Inferior parietal cortex (tissue), 1 donor: Measurements from ENCODE around the gene PDXK.
"Not testable (repeated sequence)": the region's sequence is repeated elsewhere in the genome, so short reads cannot be mapped to it uniquely, and the experiment has no call there.

Experiments used
- DNase-seq: peaks from one replicate; pipeline ENCODE4 v3.0.0-alpha.2; 2016; ENCODE audit errors: extremely low spot score

The PDXK gene

DNA sequence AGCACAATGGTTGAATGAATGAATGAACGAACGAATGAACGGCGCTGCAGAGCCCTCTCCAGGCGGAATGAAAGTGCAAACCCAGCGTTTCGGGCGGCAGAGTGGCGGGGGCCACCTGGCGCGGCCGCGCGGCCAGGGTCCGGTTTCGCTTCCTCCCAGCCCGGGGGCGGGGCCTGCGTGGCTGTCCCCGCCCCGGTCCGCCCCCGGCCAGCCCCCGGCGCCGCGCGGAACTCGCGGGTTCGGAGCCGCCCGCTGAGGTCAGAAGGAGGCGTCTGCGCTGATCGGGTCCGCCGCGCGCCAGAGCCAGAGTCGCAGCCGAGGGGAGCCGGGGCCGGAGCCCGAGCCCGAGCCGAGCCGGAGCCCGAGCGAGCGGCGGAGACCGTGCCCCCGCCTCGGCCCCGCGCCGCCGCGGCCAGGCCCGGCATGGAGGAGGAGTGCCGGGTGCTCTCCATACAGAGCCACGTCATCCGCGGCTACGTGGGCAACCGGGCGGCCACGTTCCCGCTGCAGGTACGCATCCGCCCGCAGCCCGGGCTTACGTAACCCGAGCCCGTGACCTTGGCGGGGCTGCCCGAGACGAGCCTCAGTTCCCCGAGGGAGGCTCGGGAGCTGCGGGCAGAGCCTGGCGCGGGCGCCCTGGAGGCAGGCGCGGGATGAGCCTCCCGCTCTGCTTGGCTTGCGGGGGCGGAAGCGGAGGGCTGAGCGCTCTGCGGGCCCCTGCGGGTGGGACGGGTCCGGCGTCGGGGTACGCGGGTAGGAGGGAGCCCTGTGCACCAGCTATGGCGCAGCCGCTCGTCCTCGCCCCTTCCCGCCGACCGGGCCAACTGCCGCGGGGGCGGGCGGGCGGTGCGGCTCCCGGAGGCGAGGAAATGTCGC lies at the start of gene PDXK:
TSS of gene PDXK (plus strand) at position 258 of the 876 bp plus-strand sequence. CDS start at position 424, 166 bp downstream.
- DNase-seq = peak; percentile 74

DNA sequence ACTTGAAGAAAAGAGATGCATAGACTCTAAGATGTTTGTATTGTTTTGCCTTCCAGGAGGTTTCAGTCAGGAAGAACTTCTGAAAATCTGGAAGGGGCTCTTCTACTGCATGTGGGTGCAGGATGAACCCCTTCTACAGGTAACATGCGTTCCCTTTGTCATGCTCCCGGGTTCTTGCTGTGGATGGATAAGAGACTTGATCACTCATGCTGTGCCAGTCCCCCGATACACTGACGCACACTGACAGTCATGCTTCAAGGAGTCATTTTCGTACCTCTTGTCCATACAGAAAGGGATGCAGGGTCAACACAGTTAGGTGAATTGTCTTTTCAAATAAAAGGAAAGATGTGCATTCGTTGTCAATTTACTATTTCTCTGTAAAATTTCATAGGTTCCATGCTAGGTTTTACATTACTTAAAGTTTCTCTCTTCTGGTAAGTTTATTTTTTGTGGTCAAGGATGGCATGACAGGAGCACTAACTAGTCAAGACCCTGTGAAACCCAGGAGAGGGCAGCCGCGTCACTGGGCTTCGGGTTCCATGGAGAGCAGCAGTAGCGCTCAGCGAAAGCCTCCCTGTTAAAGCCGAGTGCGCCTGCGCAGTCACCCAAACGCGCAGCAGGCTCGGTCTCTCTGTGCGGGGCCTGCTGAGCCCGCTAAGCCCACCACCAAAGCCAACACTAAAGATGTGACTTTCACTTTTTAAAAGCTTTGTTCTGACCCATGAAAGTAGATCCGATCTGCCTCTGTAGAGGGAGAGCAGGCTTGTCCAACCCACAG lies 48.9 kb upstream of the PDXK start:
- no peak for DNase-seq

DNA sequence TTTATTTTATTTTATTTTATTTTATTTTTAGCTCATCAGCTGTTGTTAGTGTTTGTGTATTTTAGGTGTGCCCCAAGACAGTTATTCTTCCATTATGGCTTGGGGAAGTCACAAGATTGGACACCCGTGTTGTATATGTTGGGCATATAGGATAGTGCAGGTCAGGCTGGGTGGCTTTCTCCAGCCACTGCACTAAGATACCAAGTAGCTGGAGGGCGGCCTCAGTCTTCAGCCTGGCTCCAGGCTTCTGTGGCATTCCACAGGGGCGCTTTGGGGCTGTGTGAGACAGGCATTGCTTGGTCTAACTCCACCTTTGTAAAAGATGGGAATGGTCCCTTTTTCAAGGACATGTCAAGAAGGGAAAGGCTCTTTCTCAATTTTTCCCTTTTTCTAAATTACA lies 43.1 kb upstream of the PDXK start:
- DNase-seq = no peak

DNA sequence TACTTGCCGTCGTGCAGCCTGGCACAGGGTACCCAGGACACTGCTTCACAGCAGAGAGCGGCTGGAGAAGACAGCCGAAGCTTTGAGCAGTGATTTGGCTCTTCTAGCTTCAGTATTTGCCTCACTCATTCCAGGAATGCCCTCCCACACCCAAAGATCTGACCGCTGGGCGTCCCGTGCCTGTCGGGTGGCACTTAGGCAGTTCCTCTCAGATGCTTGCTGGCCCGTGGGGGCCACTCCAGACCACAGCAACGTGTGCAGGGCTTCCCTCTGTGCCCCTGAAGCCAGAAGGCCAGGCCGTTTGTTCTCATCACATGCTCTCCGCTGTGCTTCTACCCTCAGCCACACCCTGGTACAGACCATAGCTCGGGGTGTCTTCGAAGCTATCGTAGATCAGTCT lies 42.5 kb upstream of the PDXK start:
- no peak for DNase-seq

DNA sequence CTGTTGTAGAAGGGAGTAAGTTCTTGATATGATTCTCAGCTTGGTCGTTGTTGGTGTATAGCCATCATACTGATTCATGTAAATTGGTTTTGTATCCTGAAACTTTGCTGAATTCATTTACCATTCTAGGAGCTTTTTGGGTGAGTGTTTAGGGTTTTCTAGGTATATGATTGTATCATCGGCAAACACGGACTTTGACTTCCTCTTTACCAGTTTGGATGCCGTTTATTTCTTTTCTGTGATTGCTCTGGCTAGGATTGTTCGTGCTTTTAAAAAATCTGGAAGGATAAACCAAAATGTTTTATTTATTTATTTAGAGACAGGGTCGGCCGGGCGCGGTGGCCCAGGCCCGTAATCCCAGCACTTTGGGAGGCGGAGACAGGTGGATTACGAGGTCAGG lies 39.0 kb upstream of the PDXK start:
- DNase-seq = no peak

DNA sequence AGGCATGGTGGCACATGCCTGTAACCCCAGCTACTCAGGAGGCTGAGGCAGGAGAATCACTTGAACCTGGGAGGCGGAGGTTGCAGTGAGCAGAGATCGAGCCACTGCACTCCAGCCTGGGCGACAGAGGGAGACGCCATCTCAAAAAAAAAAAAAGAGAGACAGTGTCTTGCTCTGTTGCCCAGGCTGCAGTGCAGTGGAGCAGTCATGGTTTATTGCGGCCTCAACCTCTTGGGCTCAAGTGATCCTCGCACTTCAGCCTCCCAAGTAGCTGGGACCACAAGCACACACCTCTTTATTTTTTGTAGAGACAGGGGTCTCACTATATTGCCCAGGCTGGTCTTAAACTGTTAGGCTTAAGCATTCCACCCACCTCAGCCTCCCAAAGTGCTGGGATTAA lies 38.5 kb upstream of the PDXK start:
- not testable (repeated sequence) for DNase-seq

DNA sequence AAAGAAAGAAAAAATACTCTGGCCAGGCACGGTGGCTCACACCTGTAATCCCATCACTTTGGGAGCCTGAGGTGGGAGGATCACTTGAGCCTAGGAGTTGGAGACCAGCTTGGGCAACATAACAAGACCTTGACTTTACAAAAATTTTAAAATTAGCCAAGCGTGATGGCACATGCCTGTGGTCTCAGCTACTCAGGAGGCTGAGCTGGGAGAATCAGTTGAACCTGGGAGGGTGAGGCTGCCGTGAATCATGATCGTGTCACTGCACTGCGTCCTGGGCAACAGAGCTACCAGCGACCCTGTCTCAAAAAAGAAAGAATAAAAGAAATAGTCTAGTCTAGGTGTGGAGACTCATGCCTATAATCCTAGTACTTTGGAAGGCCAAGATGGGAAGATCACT lies 37.3 kb upstream of the PDXK start:
- no peak for DNase-seq

DNA sequence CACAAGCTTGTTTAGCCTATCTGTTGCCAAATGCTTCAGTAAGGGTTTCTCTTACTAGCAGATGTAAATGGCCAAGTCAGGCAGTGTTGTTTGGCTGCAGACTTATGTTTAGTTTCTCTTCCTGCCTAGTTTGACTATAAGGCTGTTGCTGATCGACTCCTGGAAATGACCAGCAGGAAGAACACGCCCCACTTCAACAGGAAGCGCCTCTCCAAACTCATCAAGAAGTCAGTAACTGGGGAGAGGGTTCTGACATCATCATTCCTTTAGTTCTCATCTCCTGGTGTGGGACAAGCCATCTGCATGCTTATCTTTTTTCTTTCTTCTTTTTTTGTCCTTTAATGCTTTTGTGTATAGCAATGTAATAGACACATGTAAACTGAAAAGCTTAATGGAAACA lies 34.5 kb upstream of the PDXK start:
- no peak for DNase-seq

DNA sequence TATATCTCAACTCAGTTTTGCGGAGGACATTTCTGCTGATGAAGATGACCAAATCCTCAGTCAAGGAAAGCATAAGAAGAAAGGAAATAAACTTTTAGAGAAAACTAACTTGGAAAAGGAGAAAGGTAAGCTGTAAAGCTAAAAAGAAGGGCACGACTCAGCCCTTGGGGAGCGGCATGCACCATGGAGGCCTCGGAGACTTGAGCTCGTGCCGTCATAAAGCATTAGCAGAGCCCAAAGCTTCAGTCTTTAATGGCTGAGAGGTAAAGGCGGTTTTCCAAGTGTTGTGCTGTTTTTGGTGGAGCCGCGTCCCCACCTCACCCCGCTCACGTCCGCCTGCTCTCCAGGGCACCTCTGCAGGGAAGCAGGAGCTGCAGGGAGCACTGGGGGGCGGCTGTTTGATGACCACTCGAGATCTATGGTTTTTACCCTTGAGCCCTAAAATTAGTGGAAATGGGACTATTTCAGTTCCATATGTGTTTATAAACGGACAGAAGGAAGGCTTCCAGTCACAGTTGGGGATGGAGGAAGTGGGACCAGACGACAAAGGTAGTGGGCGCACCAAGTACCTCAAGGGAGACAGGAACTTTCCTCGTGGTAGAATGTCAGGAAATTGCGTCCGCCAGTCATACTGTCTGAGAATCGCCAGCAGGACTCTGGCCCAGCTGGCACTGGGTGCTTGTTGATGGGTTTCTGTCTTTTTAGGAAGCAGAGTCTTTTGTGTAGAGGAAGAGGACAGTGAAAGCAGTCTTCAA lies 31.9 kb upstream of the PDXK start:
- DNase-seq = no peak

DNA sequence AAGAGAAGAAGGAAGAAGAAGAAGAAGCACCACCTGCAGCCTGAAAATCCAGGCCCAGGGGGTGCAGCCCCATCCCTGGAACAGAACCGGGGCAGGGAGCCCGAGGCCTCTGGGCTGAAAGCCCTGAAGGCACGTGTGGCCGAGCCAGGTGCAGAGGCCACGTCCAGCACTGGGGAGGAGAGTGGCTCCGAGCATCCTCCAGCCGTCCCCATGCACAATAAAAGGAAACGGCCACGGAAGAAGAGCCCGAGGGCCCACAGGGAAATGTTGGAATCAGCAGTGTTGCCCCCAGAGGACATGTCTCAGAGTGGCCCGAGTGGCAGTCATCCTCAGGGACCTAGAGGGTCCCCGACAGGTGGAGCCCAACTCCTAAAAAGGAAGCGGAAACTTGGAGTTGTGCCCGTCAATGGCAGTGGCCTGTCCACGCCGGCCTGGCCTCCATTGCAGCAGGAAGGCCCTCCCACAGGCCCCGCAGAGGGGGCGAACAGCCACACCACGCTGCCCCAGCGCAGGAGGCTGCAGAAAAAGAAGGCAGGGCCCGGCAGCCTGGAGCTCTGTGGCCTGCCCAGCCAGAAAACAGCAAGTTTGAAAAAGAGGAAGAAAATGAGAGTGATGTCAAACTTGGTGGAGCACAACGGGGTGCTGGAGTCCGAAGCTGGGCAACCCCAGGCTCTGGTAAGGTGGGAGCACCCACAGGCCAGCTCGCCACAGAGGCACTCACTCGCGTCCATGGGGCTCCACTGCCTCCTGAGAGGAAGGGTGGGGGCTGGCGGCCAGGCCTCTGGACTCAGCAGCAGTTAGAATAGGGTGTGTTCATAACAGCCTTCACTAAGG lies 31.1 kb upstream of the PDXK start:
- DNase-seq = no peak

DNA sequence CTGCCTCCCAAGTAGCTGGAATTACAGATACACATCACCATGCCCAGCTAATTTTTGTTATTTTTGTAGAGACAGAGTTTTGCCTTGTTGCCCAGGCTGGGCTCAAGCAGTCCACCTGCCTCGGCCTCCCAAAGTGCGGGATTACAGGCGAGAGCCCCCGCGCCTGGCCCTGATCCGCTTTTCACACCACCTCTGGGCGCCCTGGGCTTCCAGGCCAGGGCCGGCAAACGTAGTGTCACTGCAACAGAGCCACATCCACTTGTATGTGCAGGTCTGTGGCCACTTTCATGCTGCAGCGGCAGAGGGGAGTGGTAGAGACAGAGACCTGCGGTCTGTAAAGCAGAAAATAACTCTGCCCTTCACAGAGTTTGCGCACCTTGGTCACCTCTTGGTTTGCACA lies 30.0 kb upstream of the PDXK start:
- no peak for DNase-seq

DNA sequence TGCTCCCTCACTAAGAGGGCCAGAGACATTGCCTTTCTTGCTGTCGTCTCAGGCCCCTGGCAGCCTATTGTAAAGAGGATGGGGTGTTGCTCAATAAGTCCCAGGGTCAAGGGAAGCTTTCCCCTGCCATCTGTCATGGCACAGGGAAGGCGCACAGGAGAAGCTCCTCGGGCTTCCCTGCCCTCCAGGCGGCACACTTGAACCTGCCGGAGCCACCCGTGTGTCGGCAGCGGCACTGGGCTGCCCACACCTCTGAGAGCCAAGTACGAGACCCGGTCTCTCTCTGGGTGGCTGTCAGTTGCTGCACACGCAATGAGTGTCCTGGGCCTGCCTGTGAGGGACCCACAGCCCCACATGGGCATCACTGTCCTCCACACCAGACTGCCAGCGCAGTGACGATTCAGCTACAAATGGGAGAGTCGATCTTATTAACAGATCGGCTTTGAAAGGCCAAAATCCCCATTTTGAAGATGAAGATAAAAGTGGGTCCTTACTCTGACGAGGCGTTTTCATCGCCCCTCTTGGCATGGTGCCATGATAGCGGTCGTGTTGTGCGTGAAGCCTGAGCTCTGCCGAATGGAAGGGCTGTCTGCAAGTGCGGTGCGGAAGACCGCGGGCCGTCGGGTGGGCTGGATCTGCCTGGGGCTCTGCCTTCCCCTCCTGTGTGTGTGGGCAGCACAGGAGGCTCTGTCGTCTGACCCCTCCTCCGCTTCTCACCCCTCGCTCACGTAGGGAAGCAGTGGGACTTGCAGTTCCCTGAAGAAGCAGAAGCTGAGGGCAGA lies 29.2 kb upstream of the PDXK start:
- DNase-seq = no peak

DNA sequence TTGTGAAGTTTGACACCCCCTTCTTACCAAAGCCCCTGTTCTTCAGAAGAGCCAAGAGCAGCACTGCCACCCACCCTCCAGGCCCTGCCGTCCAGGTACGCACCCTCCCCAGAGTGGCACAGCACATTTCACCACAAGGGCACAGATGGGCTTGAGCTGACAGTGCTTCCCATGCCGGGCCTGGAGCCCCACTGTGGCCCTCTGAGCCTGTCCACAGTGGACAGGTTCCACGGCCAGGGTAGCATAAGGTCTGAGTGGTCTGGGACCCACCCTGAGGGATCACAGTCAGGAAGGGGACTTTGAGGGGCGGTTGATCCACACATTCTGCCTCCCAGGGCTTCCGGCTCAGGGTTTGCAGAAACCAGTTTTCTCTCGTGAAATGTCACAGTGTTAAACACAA lies 28.6 kb upstream of the PDXK start:
- no peak for DNase-seq

DNA sequence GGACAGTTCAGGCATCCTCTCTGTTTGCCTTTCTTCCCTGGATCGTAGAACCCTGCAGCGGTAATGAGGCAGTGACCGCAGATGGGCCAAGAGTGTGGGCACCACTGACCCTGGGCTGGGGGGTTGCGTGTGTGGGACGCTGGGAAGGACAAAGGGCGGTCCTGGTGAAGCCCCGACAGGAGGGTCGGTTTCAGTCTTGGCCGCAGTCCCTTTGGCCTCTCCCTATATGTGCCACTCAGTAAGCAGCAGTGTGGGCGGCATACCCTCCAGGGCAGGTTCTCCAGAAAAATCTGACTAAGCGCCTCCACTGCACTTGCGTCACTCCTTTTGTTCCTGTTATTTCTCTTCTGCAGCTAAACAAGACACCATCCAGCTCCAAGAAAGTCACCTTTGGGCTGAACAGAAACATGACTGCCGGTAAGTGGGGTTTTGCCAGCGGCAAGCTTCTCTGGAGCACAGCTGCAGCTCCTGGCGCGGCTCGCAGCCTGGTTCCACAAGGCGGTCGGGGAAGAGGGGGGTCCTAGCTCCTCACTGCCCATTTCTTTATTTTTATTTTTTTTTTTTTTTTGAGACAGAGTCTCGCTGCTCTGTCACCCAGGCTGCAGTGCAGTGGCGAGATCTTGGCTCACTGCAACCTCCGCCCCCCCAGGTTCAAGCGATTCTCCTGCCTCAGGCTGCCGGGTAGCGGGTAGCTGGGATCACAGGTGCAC lies 27.7 kb upstream of the PDXK start:
- DNase-seq = no peak

DNA sequence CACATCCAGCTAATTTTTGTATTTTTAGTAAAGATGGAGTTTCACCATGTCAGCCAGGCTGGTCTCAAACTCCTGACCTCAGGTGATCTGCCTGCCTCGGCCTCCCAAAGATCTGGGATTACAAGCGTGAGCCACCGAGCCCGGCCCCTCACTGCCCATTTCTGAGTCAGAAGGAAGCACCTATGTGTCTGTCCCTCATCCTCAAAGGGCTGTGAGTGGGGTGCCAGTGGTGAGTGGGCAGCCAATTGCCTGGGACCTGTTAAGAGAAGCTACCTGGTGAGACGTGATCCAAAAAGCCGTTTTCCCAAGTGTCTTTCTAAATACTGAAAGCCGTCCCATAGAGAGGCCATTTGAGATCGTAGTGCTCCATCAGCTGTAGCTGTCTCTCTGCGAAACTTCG lies 27.1 kb upstream of the PDXK start:
- no peak for DNase-seq

DNA sequence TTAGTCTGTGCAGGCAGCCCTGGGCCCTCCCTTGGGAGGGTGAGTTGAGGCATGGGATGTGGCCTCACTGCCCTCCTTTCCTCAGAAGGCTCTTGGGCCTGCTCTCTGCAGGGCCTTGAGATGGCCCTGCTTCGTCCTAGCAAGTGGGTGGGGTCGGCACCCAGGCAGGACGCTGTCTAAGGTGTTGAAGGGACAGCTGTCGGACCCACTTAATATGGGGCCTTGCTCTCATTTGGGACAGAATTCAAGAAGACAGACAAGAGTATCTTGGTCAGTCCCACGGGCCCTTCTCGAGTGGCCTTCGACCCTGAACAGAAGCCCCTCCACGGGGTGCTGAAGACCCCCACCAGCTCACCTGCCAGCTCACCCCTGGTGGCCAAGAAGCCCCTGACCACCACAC lies 26.0 kb upstream of the PDXK start:
- DNase-seq = no peak

DNA sequence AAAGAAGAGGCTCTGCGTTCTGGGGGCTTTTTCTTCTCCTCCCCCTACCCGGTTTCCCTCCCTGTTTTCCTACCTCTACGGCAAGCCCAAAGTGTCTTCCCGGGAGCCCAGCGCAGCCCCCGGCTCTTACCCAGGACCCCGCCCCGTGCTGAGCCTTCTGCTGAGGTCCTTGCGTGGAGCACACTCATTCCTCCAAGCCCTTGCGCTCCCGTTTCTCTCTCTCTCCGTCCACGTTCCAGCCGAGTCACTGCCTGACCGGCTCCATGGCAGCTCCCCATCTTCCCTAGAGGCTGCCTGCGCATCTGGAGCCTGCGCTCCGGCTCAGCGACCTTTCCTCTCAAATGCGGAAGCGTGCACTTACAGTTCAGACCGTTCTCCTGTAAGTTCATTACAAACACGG lies 24.9 kb upstream of the PDXK start:
- no peak for DNase-seq

DNA sequence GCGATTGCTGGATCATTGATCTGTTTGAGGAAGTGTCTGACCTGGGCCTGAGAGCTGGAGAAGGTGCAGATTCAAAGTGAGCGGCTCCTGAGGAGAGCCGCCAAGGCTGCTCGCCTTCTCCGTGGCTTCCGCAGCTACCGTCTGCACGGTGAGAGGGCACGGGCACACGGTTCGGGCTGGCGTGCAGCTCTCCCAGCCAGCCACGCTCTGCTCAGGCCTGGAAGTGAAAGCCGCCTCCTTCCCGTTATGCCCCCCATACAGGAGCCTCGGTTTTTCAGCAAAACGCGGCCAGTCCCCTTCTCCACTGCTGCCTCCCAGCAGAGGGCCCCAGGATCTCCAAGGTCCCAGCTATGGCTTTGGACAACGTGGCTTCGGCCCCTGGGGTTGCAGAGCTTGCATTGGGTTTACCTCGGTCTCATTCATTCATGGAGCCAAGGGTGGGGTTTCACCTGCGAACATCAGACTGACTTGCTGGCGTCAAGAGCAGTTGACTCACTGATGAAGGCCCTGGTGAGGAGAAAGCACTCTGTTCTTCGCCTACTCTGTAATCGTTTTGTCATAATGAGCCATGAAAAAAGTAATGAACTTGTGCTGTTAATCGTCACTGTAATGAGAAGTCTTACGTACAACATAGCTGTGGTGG lies 24.4 kb upstream of the PDXK start:
- DNase-seq = no peak

DNA sequence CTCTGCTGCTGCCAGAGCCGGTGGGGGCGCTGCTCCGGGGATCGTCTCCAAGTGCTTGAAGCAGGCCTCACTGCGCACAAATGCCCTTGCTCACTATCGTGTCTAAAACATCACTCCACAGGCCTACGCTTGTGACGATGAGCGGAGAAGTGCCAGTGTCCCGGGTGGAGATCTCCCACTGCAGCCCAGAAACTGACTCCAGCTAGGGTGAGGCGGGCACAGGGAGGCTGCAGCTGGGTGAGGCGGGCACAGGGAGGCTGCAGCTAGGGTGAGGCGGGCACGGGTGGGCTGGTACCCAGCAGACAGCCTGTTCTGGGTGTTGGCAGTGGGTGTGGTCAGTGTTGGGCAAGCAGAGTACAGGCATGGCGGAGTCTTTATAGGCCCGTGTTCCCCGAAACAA lies 22.7 kb upstream of the PDXK start:
- no peak for DNase-seq
